HCT116 (cell line): ENCODE measurements around the gene CFAP54. TPM values are rescaled to one million over a fixed set of nuclear protein-coding genes. Genes with fewer than 3 reads are reported as not detected.

Experiments
- ATAC-seq: fragments of 200-7000 bp; cut with Tn5 transposase; 2 replicates; pipeline ENCODE4 v1.9.1; 2020; ENCODE audit warnings: mild to moderate bottlenecking, moderate library complexity
- BruUV-seq: library from RNA; stranded (reverse); fragments of 400-500 nt; replicated peaks from 2 replicates; lab custom pipeline; 2021; lab: Mats Ljungman, UMichigan
- CTCF ChIA-PET: fragments of 300-600 bp; sonication (Branson Sonifier 250); formaldehyde crosslinking; loops from one replicate; lab custom pipeline; 2021; ENCODE audit warnings: antibody characterized with exemption; lab: Charles Lee
- POLR2A ChIA-PET: fragments of 300-600, 350-600 bp; sonication (Branson Sonifier 250); formaldehyde crosslinking; loops from one replicate; lab custom pipeline; 2021; ENCODE audit warnings: antibody characterized with exemption; lab: Charles Lee
- RAD21 ChIA-PET, 2 experiments: fragments of 300-600 bp; sonication (Branson Sonifier 250); formaldehyde crosslinking; loops; one replicate each; lab custom pipeline; 2023; ENCODE audit warnings: low total read pairs in 2 of 2; ENCODE audit not compliant: uncharacterized antibody in 2 of 2, unreplicated experiment in 2 of 2, low non-redundant PET in 1 of 2; lab: Charles Lee
- DNase-seq: peaks from one replicate; pipeline ENCODE4 v3.0.0-alpha.2; 2010; ENCODE audit warnings: low read depth, low spot score
- H2AFZ ChIP-seq: fragments of 200-600 bp; shearing (Covaris generic), sonication (generic); 2 replicates; pipeline ENCODE4 v1.6.1; 2017; ENCODE audit warnings: low read depth, mixed run types, mixed read lengths, antibody characterized with exemption, low read length; ENCODE audit not compliant: poor library complexity, severe bottlenecking
- H3K27ac ChIP-seq: 2 replicates; pipeline ENCODE4 v1.5.1; 2012; ENCODE audit warnings: low read depth, low read length
- H3K27me3 ChIP-seq: fragments of 200-600 bp; sonication (generic); 2 replicates; pipeline ENCODE4 v1.6.1; 2016; ENCODE audit warnings: mixed run types, low read length, mixed read lengths; ENCODE audit not compliant: insufficient read depth
- H3K36me3 ChIP-seq, 2 experiments: fragments of 200-500 bp in 1 of 2; fragments of 200-600 bp in 1 of 2; sonication (Bioruptor generic) in 1 of 2; sonication (generic) in 1 of 2; 2 replicates each; pipeline versions ENCODE4 v1.5.1 to v1.6.1; 2014 to 2016; ENCODE audit warnings: low read length in 2 of 2, inconsistent platforms in 1 of 2, mixed read lengths in 1 of 2, mixed run types in 1 of 2; ENCODE audit not compliant: insufficient read depth in 2 of 2, control insufficient read depth in 1 of 2
- H3K4me1 ChIP-seq, 2 experiments: fragments of 200-600 bp in 1 of 2; sonication (generic) in 1 of 2; 2 replicates each; pipeline versions ENCODE4 v1.5.1 to v1.6.1; 2012 to 2017; ENCODE audit warnings: low read length in 2 of 2, inconsistent platforms in 1 of 2, mild to moderate bottlenecking in 1 of 2, mixed read lengths in 1 of 2, mixed run types in 1 of 2, moderate library complexity in 1 of 2; ENCODE audit not compliant: insufficient read depth in 2 of 2, control insufficient read depth in 1 of 2
- H3K4me2 ChIP-seq: fragments of 200-600 bp; sonication (generic); 2 replicates; pipeline ENCODE4 v1.6.1; 2017; ENCODE audit warnings: mixed run types, low read length, mixed read lengths
- H3K4me3 ChIP-seq, 2 experiments: fragments of 200-600 bp in 1 of 2; sonication (generic) in 1 of 2; replicated peaks in 1 of 2; 2 replicates each; pipeline ENCODE4 v1.5.1; 2011 to 2016; ENCODE audit warnings: low read length in 2 of 2, control low read depth in 1 of 2, low read depth in 1 of 2, mild to moderate bottlenecking in 1 of 2, mixed read lengths in 1 of 2, mixed run types in 1 of 2
- H3K79me2 ChIP-seq: fragments of 200-600 bp; sonication (generic); 2 replicates; pipeline ENCODE4 v1.6.1; 2017; ENCODE audit warnings: mild to moderate bottlenecking, mixed run types, low read length, moderate library complexity, mixed read lengths; ENCODE audit not compliant: insufficient read depth
- H3K9ac ChIP-seq: fragments of 200-600 bp; sonication (generic); 2 replicates; pipeline ENCODE4 v1.6.1; 2016; ENCODE audit warnings: low read length, mixed read lengths
- H3K9me2 ChIP-seq: fragments of 200-600 bp; sonication (generic), shearing (Covaris generic); 2 replicates; pipeline ENCODE4 v1.6.1; 2017; ENCODE audit warnings: mixed run types, mild to moderate bottlenecking, moderate library complexity; ENCODE audit not compliant: insufficient read depth
- H3K9me3 ChIP-seq, 2 experiments: fragments of 200-500 bp in 1 of 2; fragments of 200-600 bp in 1 of 2; sonication (Bioruptor generic) in 1 of 2; sonication (generic) in 1 of 2; 2 replicates each; pipeline ENCODE4 v1.6.1; 2014 to 2017; ENCODE audit warnings: low read length in 2 of 2, mixed read lengths in 2 of 2, inconsistent platforms in 1 of 2, low read depth in 1 of 2, mild to moderate bottlenecking in 1 of 2, mixed run types in 1 of 2, moderate library complexity in 1 of 2; ENCODE audit not compliant: control insufficient read depth in 1 of 2, insufficient read depth in 1 of 2
- H4K20me1 ChIP-seq: fragments of 200-600 bp; sonication (generic), shearing (Covaris generic); 2 replicates; pipeline ENCODE4 v1.6.1; 2017; ENCODE audit warnings: mixed run types, mild to moderate bottlenecking, moderate library complexity; ENCODE audit not compliant: insufficient read depth
- CBX3 ChIP-seq: IDR thresholded peaks from 2 replicates; pipeline ENCODE4 v1.6.1; 2012; ENCODE audit warnings: low read depth
- EZH2phosphoT487 ChIP-seq: fragments of 200-600 bp; IDR thresholded peaks from 2 replicates; pipeline ENCODE4 v1.6.1; 2018; ENCODE audit warnings: antibody characterized with exemption, borderline replicate concordance
- FOSL1 ChIP-seq: IDR thresholded peaks from 2 replicates; pipeline ENCODE4 v1.6.1; 2012; ENCODE audit warnings: low read depth
- JUND ChIP-seq: IDR thresholded peaks from 2 replicates; pipeline ENCODE4 v1.6.1; 2012
- POLR2A ChIP-seq: IDR thresholded peaks from 2 replicates; pipeline ENCODE4 v1.7.0; 2011; ENCODE audit warnings: borderline replicate concordance; ENCODE audit not compliant: insufficient read depth, insufficient read length; ENCODE audit errors: extremely low read depth
- POLR2AphosphoS5 ChIP-seq: IDR thresholded peaks from 2 replicates; pipeline ENCODE4 v1.6.1; 2011; ENCODE audit warnings: mild to moderate bottlenecking, low read depth, low read length, moderate library complexity
- RAD21 ChIP-seq: IDR thresholded peaks from 2 replicates; pipeline ENCODE4 v1.6.1; 2012; ENCODE audit warnings: low read depth, mild to moderate bottlenecking
- SIN3A ChIP-seq: IDR thresholded peaks from 2 replicates; pipeline ENCODE4 v1.6.1; 2012; ENCODE audit warnings: low read depth
- SP1 ChIP-seq: IDR thresholded peaks from 2 replicates; pipeline ENCODE4 v1.6.1; 2012; ENCODE audit warnings: low read depth
- TCF7L2 ChIP-seq: IDR thresholded peaks from 2 replicates; pipeline ENCODE4 v1.7.0; 2011; ENCODE audit warnings: borderline replicate concordance, inconsistent platforms; ENCODE audit not compliant: insufficient read depth, insufficient read length; ENCODE audit errors: extremely low read depth
- YY1 ChIP-seq: IDR thresholded peaks from 2 replicates; pipeline ENCODE4 v1.6.1; 2011; ENCODE audit warnings: low read length, low read depth, moderate library complexity, mild to moderate bottlenecking; ENCODE audit not compliant: insufficient replicate concordance; ENCODE audit errors: extremely low read depth
- intact Hi-C: fragments of 100-400 bp; cut with micrococcal nuclease; formaldehyde crosslinking; loops from 2 replicates; pipeline ENCODE4 v1.10.0; 2022
- total RNA-seq: library from RNA; stranded (reverse); gene quantifications from one replicate; pipeline ENCODE4 v1.2.1, GENCODE V29; 2021; ENCODE audit not compliant: unreplicated experiment
- TF ChIP-seq, protein P1 (sequence below): IDR thresholded peaks from 2 replicates; pipeline ENCODE4 v1.6.1; 2011; ENCODE audit warnings: mild to moderate bottlenecking, low read length, moderate library complexity; ENCODE audit not compliant: insufficient replicate concordance; ENCODE audit errors: extremely low read depth

The CFAP54 gene
- total RNA-seq, 1 experiment from 2014 or later, result 0.25 TPM

- H3K4me1 ChIP-seq, result peaks cover 0 to 7% of the 10 kb centered on the region in 2 experiments; a peak in 2 of 4 replicates
- H4K20me1 ChIP-seq, result no peaks in the 10 kb centered on the region
- ChIA-PET CTCF (no interaction called here), RAD21 (no interaction called here), POLR2A (no interaction called here)
- H3K9me3 ChIP-seq, result no peaks in the 10 kb centered on the region
- no peak overlapping the region for H3K4me3 ChIP-seq
- H3K79me2 ChIP-seq, result no peaks in the 10 kb centered on the region
- no peak overlapping the region for H3K9ac ChIP-seq
- no TSS peak for BruUV-seq
- intact Hi-C loops, result no loop called here
- H2AFZ ChIP-seq, result no peak overlapping the region
- no peaks in the 10 kb centered on the region for H3K9me2 ChIP-seq
- no peak overlapping the region for H3K27ac ChIP-seq
- no peaks in the 10 kb centered on the region for H3K27me3 ChIP-seq
- H3K4me2 ChIP-seq, result no peak overlapping the region
- DNase-seq, result no peak
- ATAC-seq, result no peak
- TF ChIP-seq POLR2A (no peak), FOSL1 (no peak), RAD21 (no peak), CBX3 (no peak), EZH2phosphoT487 (no peak), TCF7L2 (no peak), JUND (no peak), YY1 (no peak), SIN3A (no peak), SP1 (no peak), POLR2AphosphoS5 (no peak)
- TF ChIP-seq, protein P1, sequence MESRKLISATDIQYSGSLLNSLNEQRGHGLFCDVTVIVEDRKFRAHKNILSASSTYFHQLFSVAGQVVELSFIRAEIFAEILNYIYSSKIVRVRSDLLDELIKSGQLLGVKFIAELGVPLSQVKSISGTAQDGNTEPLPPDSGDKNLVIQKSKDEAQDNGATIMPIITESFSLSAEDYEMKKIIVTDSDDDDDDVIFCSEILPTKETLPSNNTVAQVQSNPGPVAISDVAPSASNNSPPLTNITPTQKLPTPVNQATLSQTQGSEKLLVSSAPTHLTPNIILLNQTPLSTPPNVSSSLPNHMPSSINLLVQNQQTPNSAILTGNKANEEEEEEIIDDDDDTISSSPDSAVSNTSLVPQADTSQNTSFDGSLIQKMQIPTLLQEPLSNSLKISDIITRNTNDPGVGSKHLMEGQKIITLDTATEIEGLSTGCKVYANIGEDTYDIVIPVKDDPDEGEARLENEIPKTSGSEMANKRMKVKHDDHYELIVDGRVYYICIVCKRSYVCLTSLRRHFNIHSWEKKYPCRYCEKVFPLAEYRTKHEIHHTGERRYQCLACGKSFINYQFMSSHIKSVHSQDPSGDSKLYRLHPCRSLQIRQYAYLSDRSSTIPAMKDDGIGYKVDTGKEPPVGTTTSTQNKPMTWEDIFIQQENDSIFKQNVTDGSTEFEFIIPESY, result no peak
- no peaks in the 10 kb centered on the region for H3K36me3 ChIP-seq
Observed at GRCh38 chr12:96471368-96472050, 17.9 kb upstream of the CFAP54 start.
